Gastrocnemius medialis (tissue), 4 donors: Measurements from ENCODE around the gene NHLRC4.

Experiments
- CTCF ChIP-seq, 5 experiments: fragments of 450-650 bp in 3 of 5; fragments of 200-600 bp in 2 of 5; sonication (generic) in 2 of 5; IDR thresholded peaks in 4 of 5; conservative IDR thresholded peaks in 1 of 5; 1 replicate in 4 of 5; 2 replicates in 1 of 5; pipeline ENCODE4 v1.5.1; 2016 to 2019; ENCODE audit warnings: antibody characterized with exemption in 5 of 5, mild to moderate bottlenecking in 3 of 5, moderate library complexity in 3 of 5
- POLR2A ChIP-seq, 2 donors: fragments of 450-650 bp; IDR thresholded peaks; one replicate each; pipeline ENCODE4 v1.6.1; 2017; ENCODE audit warnings: antibody characterized with exemption in 2 of 2, mild to moderate bottlenecking in 2 of 2, moderate library complexity in 2 of 2

- TF ChIP-seq CTCF (IDR thresholded peaks at IDR 0.05 in 4 of 5, conservative IDR thresholded peaks at IDR 0.05 in 1 of 5) (peak in 2 of 5 experiments; percentile 14 to 19), POLR2A (IDR thresholded peaks at IDR 0.05) (peak; percentile 79 to 82)
These were observed 31.9 kb upstream of the NHLRC4 start for GRCh38 chr16:534856-535445.
